Hematopoietic multipotent progenitor cell treated with erythropoietin and hydrocortisone succinate and interleukin-3 and kit ligand, for 17 days (in vitro differentiated cells): ENCODE results near the gene BTG1.
"Not testable (repeated sequence)": the region's sequence is repeated elsewhere in the genome, so short reads cannot be mapped to it uniquely, and the experiment has no call there.

Source experiments
- DNase-seq: peaks from one replicate; pipeline ENCODE4 v3.0.0-alpha.2; 2015; ENCODE audit warnings: low spot score

BTG1 gene

DNA sequence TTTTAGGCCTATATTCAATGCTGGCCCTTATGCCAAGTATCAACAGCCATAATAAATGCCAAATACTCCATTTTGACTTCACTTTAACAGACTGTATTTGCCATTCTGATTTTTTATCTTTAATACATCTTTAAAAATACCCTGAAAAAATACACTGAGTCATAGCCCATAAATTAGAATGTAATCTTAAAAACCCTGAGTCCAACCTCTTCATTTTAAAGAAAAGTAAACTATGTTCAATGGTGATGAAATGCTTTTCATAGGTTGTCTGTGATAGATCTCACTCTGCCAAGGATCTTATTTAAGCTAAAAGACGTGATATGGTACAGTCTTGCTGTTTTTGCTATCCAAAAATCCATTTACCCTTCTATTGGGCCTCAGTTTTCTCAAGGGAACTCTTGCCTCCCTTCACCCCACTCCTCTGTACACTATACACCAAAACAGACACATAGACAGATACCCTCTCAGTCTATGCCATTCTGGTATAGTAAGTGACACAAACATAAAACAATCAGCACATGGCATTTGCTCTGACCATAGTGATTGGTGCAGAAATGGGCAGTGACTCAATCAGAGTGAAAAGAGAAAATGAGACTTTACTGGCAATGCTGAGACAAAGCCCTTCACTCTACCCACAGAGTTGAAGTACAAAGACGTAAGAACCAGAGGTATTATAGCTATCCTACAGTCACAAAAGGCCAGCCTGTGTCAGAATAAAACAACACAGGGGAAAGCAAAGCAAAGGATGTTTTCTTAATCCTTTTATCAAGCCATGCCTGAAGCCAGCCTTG lies 49.1 kb downstream of the BTG1 start:
- DNase-seq = no peak

DNA sequence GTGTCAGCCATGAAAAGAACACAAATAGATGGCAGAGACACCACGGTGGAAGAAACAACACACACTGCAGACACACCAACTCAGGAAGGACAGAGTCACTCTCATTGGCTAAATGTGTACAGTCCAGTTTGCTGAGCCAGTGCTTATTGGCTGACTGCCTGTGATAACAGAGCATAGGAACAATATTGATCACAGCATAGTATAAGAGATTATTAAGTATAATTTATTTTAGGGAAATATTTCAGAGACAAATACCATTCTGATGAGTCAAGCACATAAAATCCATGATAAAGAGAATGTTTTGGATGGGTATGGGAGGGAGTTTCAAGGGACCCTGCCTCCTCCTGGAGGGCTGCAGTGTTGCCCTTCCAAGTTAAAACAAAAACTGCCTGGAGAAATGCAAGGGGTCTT lies 50.9 kb downstream of the BTG1 start:
- DNase-seq = no peak

DNA sequence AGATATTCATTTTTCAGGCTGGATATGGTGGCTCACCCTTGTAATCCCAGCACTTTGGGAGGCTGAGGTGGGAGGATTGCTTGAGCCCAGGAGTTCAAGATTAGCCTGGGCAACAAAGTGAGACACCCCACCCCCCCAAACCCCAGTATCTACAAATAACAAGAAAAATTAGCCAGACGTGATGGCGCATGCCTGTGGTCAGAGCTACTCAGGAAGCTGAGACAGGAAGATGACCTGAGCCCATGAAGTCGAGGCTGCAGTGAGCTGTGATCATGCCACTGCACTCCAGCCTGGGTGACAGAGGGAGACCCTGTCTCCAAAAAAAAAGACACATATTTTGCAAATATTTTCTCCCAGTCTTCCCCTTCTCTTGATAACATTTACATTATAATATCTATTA lies 51.3 kb downstream of the BTG1 start:
- not testable (repeated sequence) for DNase-seq
